Activated CD8-positive, alpha-beta memory T cell treated with anti-CD3 and anti-CD28 coated beads for 4 hours (primary cell): ENCODE measurements around the gene WBP2.
"Not testable (repeated sequence)": the region's sequence is repeated elsewhere in the genome, so short reads cannot be mapped to it uniquely, and the experiment has no call there.

Source experiments
- DNase-seq, 2 donors: peaks; one replicate each; pipeline ENCODE4 v3.0.0-alpha.2; 2020; ENCODE audit warnings: low read depth in 2 of 2

Gene WBP2

DNA sequence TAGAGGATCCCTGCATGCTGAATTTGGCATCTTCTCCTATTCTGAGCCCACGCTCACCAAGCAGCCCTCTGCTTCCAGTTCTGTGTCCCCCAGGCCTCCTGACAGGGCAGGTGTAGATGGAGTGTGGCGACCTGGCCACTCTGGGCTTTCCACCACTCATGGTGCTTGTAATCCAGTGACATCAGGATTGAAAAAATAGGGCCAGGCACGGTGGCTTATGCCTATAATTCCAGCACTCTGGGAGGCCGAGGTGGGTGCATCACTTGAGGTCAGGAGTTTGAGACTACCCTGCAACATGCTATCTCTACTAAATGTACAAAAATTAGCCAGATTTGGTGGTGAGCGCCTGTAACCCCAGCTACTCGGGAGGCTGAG, 41.1 kb downstream of the WBP2 start:
- DNase-seq = no peak

DNA sequence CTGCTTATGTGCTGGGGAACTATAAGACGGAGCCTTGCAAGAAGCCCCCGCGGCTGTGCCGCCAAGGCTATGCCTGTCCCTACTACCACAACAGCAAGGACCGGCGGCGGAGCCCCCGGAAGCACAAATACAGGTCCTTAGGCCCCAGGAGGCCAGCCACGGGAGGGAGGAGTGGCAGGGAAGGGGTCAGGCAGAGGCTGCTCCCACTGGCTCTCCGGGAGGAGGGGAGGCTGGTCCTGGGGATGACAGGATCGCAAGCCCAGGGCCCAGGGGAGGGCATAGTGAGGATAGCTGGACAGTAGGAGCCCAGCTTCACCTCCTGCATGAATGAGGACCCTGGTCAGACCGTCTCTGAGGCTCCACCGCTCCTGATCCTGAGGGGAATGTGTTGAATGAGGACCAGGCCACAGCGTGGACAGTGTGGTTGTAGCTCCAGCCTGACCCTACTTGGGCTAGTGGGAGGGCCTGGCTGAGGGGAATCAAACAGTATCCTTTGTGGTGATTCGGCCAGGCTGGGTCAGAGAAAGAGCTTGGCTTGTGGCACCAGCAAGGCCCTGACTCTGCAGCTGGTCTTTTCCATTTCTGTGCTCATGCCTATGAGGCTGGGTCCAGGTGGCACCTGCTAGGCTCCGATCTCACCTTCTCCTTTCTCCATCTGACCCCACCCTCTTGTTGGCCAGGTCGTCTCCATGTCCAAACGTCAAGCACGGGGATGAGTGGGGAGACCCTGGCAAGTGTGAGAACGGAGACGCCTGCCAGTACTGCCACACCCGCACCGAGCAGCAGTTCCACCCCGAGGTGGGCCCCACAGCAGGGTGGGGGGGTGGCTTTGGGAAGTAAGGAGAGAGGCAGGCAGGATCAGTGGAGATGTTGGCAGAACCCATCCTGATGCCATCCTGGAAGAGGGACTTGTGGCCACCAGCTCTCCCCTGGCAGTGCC, 41.8 kb downstream of the WBP2 start:
- DNase-seq = no peak

DNA sequence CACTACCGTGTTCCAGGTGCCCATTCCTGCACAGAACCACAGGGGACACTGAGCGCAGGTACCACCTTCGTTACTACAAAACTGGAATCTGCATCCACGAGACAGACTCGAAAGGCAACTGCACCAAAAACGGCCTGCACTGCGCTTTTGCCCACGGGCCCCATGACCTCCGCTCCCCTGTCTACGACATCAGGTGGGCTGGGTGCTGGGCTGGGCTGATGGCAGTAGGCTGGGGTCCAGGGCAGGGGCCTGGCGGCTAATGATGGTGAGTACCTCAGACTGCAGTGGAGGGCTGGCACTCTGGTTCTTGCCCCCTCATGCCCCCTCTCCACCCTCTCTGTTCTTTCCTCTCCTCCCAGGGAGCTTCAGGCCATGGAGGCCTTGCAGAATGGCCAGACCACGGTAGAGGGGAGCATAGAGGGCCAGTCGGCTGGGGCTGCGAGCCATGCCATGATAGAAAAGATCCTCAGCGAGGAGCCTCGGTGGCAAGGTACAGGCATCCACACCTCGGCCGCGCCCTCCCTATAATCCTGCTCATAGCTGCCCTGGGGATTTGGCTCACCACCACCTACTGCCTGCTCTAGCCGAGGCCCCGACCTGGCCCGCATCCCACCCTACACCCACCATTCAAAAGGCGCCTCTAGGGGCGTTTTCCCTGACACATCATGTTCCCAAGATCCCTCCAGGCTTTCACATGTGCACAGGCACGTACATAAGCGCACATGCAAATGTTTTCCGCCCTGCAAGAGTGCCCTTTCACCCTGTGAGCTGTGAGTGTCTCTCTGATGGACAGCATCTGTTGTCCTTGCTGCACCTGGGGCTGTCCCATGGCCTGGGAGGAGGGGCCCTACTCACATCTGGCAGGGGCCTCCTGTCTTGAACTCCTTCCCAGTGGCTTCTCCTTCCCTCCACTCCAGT, 42.8 kb downstream of the WBP2 start:
- DNase-seq = no peak

DNA sequence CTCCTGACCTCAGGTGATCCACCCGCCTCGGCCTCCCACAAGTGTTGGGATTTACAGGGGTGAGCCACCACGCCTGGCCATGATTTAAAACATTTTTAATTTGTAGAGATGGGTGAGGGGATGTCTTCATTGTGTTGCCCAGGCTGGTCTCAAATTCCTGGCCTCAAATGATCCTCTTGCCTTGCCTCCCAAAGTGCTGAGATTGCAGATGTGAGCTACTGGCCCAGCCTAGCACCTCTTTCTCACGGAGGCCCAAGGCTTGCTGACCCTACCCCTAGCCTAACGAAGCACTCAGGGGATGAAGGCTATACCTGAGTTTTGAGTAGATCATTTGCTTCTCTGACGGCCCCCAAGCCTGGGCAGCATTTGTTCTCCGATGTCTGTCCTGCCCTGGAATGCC, 44.0 kb downstream of the WBP2 start:
- no peak for DNase-seq

DNA sequence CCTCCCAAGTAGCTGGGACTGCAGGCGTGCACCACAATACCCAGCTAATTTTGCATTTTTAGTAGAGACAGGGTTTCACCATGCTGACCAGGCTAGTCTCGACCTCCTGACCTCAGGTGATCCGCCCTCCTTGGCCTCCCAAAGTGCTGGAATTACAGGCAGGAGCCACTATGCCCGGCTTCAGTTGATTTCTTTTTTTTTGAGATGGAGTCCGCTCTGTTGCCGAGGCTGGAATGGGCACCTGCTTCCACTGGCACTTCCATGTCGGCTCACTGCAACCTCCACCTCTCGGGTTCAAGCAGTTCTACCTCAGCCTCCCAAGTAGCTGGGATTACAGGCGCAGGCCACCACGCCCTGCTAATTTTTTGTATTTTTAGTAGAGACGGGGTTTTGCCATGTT, 44.4 kb downstream of the WBP2 start:
- not testable (repeated sequence) for DNase-seq

DNA sequence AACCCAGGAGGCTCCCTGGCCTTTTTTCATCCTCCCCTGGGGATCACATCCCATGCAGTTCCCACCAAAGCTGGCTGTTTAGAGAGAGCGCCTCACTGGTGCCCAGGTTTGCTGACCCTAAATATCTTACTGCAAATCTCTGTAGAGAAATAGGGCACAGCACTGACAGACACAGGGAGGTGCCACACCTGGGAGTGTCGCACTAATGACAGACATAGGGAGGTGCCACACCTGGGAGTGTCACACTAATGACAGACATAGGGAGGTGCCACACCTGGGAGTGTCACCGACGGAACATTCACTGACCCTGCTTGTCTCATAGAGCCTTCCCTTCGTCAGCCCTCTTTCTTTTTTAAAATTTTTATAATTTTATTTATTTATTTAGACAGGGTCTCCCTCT, 44.9 kb downstream of the WBP2 start:
- DNase-seq = no peak

DNA sequence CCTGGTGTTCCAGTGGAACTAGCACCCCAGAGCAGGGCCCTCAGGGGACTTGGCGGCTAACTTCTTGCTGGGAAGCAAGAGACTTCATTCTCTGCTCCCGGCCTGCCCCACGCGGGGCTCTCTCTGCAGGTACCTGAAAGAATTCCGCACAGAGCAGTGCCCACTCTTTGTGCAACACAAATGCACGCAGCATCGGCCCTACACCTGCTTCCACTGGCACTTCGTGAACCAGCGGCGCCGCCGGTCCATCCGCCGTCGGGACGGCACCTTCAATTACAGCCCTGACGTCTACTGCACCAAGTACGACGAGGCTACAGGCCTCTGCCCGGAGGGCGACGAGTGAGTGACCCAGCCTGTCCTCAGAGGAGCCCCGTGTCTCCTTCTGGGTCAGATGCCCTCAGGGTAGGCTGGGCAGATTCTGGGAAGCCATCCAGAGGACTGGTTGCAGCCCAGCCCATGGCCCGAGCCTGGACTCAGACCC, 45.5 kb downstream of the WBP2 start:
- DNase-seq = no peak

DNA sequence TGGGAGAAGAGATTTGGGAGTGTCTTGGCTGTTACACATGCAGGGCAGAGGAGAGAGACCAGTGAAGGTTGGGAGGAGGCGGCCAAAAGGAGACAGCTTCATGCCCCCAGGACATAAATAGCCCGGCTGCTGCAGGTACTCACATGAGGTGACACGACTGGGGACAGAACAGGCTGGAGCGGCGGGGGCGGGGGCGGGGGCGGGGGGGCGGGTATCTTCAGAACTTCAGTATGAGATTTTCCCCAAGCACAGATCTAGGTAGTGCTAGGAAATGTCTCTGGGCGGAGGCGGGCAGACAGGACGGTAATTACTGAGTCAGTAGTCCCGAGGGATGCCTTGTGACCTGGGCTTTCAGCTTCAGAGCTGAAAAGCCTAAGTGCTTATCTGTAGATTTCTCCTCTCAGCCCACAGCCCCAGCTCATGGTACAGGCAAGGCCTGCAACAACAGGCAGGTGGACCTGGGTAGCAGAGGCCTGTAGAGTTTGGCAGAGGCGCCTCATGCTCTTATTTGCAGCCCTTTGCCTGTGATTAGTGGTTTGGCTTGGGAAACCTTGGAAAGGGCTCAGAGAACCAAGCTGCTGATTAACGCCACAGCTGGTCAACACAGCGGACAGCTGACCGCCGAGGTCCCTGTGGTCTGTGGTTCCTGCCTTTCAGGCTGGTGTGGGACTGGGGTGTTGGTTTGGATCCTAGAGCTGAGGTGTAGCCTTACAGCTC, 46.1 kb downstream of the WBP2 start:
- DNase-seq = no peak

DNA sequence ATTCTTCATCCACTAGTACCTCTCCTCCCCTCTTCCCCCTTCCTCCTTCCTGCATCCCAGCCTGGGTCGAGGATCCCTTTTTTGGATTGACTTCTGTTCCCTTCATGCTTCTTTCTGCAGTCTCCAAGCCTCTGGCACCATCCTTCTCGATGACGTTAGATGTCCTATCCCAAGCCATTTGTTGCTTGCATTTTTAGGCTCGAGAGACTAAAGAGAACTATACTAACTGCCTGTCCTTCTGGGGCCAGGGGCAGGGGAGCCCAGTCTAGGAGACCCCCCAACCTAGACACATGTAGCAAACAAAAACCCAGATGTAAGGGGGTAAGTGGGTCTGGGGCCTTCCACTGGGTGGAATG, 46.6 kb downstream of the WBP2 start:
- no peak for DNase-seq

DNA sequence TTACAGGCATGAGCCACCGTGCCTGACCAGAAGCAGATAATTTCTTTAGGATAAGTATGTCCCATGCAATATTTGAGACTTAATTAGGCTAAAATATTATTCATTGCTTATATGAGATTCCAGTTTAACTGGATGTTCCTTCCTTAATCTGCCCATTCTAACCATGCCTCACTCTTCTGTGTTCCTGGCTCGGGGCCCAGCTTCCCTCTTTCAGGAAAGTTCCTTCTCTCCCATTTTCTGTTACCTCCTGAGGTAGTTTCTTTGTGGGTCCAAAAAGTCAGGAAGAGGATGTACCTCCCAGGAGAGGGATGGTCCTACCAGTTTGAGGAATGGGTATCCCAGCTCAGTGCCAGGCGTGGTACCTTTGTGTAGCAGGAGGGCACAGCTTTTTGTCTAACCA, 47.3 kb downstream of the WBP2 start:
- DNase-seq = no peak

DNA sequence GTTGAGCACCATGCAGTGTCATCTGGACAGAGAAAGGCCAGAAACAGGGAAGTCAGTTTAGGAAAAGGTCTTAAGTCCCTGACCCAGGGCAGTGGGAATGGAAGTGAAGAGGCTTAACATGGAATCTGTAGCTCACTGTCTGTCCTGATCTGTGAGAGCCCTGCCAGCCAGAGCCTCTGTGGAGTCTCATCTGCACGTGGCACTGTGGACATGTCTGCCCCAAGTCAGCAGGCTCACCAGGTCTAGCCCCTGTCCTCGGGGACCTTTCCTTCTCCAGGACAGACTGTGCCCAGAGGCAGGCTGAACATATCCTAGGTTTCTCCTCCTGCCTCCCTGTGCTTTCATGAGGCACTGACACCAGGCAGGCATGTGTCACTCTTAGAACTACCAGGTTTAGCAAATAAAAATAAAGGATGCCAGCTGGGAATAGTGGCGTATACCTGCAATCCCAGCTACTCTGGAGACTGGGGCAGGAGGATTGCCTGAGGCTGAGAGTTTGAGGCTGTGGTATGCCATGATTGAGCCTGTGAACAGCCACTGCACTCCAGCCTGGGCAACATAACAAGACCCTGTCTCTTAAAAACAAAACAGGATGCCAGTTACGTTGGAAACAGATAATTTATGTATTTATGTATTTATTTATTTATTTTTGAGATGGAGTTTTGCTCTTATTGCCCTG, 48.2 kb downstream of the WBP2 start:
- no peak for DNase-seq

DNA sequence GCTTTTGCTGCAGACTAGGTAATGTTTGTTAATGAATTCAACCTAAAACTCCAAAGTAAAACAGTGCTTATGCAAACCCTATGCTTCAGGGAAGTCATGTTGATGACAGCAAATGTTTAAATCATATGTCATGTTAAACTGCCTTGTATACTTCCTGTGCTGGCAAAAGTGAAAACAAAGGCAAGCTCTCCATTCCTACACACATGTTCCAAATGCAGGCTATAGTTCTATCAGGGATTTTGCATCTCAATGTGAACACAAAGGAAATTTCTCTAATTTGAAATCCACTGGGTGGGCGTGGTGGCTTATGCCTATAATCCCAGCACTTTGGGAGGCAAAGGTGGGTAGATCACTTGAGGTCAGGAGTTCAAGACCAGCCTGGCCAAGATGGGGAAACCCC, 51.3 kb downstream of the WBP2 start:
- no peak for DNase-seq

DNA sequence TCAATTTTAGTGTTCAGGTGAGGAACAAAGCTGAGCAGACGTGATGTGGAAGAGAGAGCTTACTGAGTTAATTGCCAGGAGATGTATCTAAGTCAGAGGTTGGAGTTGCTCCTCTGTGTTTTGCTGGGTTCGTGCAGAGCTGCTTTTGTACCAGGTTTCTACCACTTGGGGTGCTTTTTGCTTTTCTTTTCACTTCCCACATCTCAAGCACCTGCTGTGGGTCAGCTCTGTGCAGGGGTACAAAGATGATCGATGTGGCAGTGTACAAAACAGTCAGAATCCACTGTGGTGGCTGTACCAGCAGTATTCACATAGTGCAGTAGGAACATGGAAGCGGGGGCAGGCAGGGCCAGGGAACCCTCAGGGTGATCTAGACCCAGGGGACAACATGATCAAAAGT, 55.7 kb downstream of the WBP2 start:
- no peak for DNase-seq

DNA sequence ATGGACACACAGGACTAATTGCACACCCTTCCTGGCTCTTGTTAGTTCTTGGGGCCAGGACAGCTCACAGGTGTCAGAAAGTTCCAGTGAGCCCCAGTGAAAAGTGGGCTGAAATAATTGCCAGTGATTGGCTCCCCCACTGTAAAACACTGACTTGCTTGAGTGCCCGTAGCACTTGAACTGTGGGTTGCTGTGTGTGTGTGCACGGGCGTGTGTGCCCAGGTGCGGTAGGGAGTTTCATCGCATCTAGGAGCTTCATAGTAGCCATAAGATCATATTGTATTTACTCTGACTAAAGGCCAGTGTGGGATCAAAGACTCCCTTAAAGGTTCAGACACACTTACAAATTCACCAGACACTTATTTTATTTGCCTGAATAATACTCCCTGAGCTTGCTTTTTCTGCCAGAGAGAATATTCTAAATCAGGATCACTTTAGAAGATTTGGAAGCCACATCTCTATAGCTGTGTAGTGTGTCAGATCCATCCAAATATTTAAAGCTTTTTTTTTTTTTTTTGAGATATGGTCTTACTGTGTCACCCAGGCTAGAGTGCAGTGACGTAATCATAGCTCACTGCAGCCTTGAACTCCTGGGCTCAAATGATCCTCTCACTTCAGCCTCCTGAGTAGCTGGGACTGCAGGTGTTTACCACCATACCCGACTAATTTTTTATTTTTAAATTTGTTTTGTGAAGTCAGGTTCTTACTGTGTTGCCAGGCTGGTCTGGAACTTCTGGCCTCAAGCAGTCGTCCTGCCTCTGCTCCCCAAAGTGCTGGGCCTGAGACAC, 59.1 kb downstream of the WBP2 start:
- DNase-seq = no peak
